Activated CD4-positive, alpha-beta T cell treated with anti-CD3 and anti-CD28 coated beads for 48 hours (primary cell): ENCODE data around the gene CLEC19A.

Experiments used
- DNase-seq: peaks from one replicate; pipeline ENCODE4 v3.0.0-alpha.2; 2020

CLEC19A gene

DNA sequence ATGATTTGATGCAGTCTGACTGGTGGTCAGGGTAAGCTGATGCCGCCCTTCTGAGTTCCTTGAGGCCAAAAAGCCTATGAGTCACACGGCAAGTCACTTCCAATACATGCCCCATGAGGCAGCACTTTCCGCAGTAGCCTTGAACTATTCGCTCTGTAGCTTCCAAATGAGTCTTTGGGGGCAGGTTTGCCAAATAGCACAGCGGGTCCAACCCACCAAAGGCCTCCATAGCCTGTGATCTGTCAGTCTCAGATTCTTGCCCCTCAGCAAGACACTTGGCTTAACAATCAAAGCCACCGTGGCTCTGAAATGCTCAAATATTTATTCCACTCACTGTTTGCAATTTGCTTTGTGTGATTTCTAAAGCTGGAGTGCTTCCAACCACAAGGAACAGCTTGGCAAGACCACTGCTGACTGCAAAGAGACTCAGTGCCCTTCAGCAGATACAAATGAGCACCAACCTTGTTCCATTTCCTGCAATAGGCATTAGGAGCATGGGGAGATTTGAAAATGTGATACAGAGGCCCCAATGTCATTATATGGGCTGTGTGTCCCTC is 45.4 kb downstream of the CLEC19A start:
- no peak for DNase-seq

GRCh38 chr16:19331794-19332193 is 46.3 kb downstream of the CLEC19A start:
- DNase-seq = no peak

- peak; percentile 2 for DNase-seq
Observed at GRCh38 chr16:19338335-19338734, 52.8 kb downstream of the CLEC19A start.

DNA sequence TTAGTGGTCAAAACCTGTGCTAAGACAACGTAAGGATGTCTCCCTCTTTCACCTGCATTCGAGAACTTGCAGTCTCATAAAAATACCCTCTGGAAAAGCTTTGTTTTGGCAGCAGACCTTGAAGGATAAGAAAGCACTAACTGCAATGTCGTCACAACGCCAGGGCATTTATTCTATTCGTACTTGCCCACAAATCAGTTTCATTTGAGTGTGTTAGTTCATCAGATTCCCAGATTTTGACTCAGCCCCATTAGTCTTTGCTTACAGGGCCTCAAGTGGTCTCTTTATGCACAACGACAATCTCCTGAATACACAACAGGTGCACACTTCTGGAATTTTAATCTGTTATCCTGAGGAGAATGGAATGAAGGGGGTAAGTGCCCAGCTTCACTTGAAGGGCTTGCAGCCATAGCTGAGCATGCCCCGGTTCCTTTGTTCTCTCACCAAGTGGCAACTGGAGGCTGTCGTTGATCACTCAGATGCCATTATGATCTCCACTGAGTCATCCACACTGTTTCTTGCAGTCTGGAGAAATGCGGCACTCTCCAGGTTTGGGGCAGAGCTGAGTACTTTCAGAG is 58.8 kb downstream of the CLEC19A start:
- no peak for DNase-seq

- no peak for DNase-seq
Observed at GRCh38 chr16:19344980-19345379, 59.4 kb downstream of the CLEC19A start.

GRCh38 chr16:19346335-19346922 is 60.9 kb downstream of the CLEC19A start:
- no peak for DNase-seq

DNA sequence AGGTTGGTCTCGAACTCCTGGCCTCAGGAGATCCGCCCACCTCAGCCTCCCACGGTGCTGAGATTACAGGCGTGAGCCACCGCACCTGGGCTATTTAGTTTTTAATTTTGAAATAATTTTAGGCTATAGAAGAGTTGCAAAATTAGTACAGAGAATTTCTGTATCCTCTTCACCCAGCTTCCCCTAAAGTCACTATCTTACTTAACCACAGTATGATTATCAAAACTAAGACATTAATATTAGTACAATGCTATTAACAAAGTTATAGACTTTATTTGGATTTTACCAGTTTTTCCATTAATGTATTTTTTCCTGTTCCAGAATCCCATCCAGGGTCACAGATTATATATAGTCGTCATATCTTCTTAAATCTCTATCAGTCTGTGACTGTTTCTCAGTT is 62.6 kb downstream of the CLEC19A start:
- DNase-seq = no peak

- no peak for DNase-seq
Observed at GRCh38 chr16:19348578-19349315, 63.2 kb downstream of the CLEC19A start.

DNA sequence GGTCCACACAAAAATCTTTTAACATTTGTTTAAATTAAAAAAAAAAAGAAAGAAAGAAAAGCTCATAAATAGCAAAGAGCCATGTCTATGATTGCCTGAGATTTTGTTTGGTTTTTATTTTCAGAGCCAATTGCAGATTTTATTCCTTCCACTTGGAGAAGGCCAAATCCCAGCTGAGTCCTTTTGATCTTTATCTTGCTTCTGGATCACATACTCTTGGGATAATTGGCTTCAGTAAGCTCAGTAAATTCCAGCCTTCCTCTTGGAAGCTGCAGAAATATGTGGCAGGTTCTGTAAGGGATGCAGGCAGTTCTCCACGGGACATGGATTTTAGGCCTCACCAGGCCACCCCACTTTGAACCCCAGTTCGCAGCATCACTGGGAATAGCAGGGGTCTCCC is 68.8 kb downstream of the CLEC19A start:
- no peak for DNase-seq

GRCh38 chr16:19356024-19356952 is 70.8 kb downstream of the CLEC19A start:
- peak; percentile 4 for DNase-seq

GRCh38 chr16:19359556-19359955 is 74.0 kb downstream of the CLEC19A start:
- DNase-seq = no peak
